Trophoblast cell (in vitro differentiated cells and primary cell): ENCODE measurements around the gene PRIMA1.

ENCODE experiments used
- DNase-seq, 2 donors: peaks; one replicate each; pipeline ENCODE4 v3.0.0-alpha.2; 2016
- H2AFZ ChIP-seq: 2 replicates; pipeline ENCODE4 v1.6.1; 2013; ENCODE audit warnings: low read length, moderate library complexity, mild to moderate bottlenecking; ENCODE audit not compliant: insufficient read depth, poor library complexity
- H2AK5ac ChIP-seq: 2 replicates; pipeline ENCODE4 v1.6.1; 2013; ENCODE audit warnings: mild to moderate bottlenecking, low read length
- H2BK120ac ChIP-seq: 2 replicates; pipeline ENCODE4 v1.6.1; 2013; ENCODE audit warnings: low read length, mild to moderate bottlenecking, moderate library complexity; ENCODE audit not compliant: insufficient read depth, poor library complexity
- H2BK12ac ChIP-seq: 2 replicates; pipeline ENCODE4 v1.6.1; 2013; ENCODE audit warnings: mild to moderate bottlenecking, low read length, moderate library complexity
- H2BK5ac ChIP-seq: 2 replicates; pipeline ENCODE4 v1.6.1; 2013; ENCODE audit warnings: low read length, low read depth, moderate library complexity, mild to moderate bottlenecking; ENCODE audit not compliant: poor library complexity
- H3K14ac ChIP-seq: 2 replicates; pipeline ENCODE4 v1.6.1; 2013; ENCODE audit warnings: mild to moderate bottlenecking, low read length
- H3K18ac ChIP-seq: 2 replicates; pipeline ENCODE4 v1.6.1; 2013; ENCODE audit warnings: mild to moderate bottlenecking, low read length
- H3K23ac ChIP-seq: 2 replicates; pipeline ENCODE4 v1.6.1; 2013; ENCODE audit warnings: low read length
- H3K27ac ChIP-seq: 2 replicates; pipeline ENCODE4 v1.5.1; 2013; ENCODE audit warnings: low read depth, mild to moderate bottlenecking, inconsistent platforms, low read length, moderate library complexity
- H3K27me3 ChIP-seq: 2 replicates; pipeline ENCODE4 v1.6.1; 2013; ENCODE audit warnings: inconsistent platforms, mild to moderate bottlenecking, low read length, moderate library complexity; ENCODE audit not compliant: insufficient read depth
- H3K36me3 ChIP-seq, 2 experiments: 1 replicate in 1 of 2; 2 replicates in 1 of 2; pipeline ENCODE4 v1.6.1; 2013; ENCODE audit warnings: low read length in 2 of 2, mild to moderate bottlenecking in 2 of 2, moderate library complexity in 1 of 2; ENCODE audit not compliant: insufficient read depth in 2 of 2, control insufficient read depth in 1 of 2
- H3K4ac ChIP-seq: 2 replicates; pipeline ENCODE4 v1.6.1; 2013; ENCODE audit warnings: low read depth, mild to moderate bottlenecking, low read length, moderate library complexity
- H3K4me1 ChIP-seq, 2 experiments: 1 replicate in 1 of 2; 2 replicates in 1 of 2; pipeline ENCODE4 v1.6.1; 2013; ENCODE audit warnings: low read length in 2 of 2, mild to moderate bottlenecking in 2 of 2, moderate library complexity in 1 of 2; ENCODE audit not compliant: insufficient read depth in 2 of 2, control insufficient read depth in 1 of 2
- H3K4me2 ChIP-seq: 2 replicates; pipeline ENCODE4 v1.6.1; 2013; ENCODE audit warnings: inconsistent platforms, mild to moderate bottlenecking, low read length, moderate library complexity
- H3K4me3 ChIP-seq: 2 replicates; pipeline ENCODE4 v1.5.1; 2013; ENCODE audit warnings: mild to moderate bottlenecking, low read depth, low read length, inconsistent platforms
- H3K79me1 ChIP-seq: one replicate; pipeline ENCODE4 v1.6.1; 2013; ENCODE audit warnings: low read length
- H3K79me2 ChIP-seq: 2 replicates; pipeline ENCODE4 v1.6.1; 2013; ENCODE audit warnings: low read length, mild to moderate bottlenecking; ENCODE audit not compliant: control insufficient read depth, insufficient read depth, poor library complexity
- H3K9ac ChIP-seq: 2 replicates; pipeline ENCODE4 v1.6.1; 2013; ENCODE audit warnings: mild to moderate bottlenecking, low read length
- H3K9me3 ChIP-seq: 2 replicates; pipeline ENCODE4 v1.6.1; 2013; ENCODE audit warnings: low read depth, mild to moderate bottlenecking, control low read depth, inconsistent platforms, low read length; ENCODE audit not compliant: insufficient read depth
- H4K12ac ChIP-seq: 2 replicates; pipeline ENCODE4 v1.6.1; 2013; ENCODE audit warnings: low read depth, mild to moderate bottlenecking, low read length, moderate library complexity
- H4K8ac ChIP-seq: 2 replicates; pipeline ENCODE4 v1.6.1; 2013; ENCODE audit warnings: low read depth, mild to moderate bottlenecking, low read length, moderate library complexity
- H4K91ac ChIP-seq: one replicate; pipeline ENCODE4 v1.6.1; 2013; ENCODE audit warnings: low read depth, mild to moderate bottlenecking, low read length, moderate library complexity
- WGBS: extraction: QIAGEN DNeasy Blood & Tissue Kit; methylation state at CpG from one replicate; pipeline ENCODE4 v1.1.7; 2013; ENCODE audit warnings: missing lambda C conversion rate; ENCODE audit not compliant: insufficient read length, insufficient coverage; ENCODE audit errors: extremely low coverage; 5-methylcytosine and 5-hydroxymethylcytosine counted together

PRIMA1 gene

DNA sequence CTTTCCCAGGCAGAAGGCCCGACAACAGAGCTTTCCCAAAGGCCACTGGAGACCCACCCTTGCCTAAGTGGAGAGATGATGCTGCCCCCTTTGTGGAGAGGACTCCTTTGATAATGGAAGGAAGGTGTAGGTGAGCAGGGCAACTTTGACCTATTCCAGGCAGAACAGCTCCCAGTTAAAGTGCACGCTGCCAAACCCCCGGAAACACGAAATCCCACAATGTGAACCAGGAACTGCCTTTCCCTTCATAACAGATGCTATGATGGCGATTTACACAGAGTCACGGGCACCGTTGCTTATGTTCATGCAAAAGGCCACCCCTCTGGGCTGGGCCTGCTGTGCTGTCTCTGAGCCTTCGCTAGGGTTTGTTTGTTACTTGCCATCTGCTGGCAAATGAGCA is 34.6 kb downstream of the PRIMA1 start:
- H4K91ac ChIP-seq, result no peak overlapping the region
- H3K14ac ChIP-seq, result no peak overlapping the region
- H3K23ac ChIP-seq, result no peak overlapping the region
- no peak overlapping the region for H3K4me2 ChIP-seq
- no peak overlapping the region for H2BK12ac ChIP-seq
- H3K9me3 ChIP-seq, result no peaks in the 10 kb centered on the region
- WGBS, result no CpG with 5 or more reads among the region's 8 CpGs
- no peak overlapping the region for H2BK120ac ChIP-seq
- no peak overlapping the region for H3K4ac ChIP-seq
- no peaks in the 10 kb centered on the region for H3K79me2 ChIP-seq
- no peak overlapping the region for H3K9ac ChIP-seq
- no peak overlapping the region for H2AK5ac ChIP-seq
- DNase-seq, result no peak
- no peak overlapping the region for H3K4me3 ChIP-seq
- no peaks in the 10 kb centered on the region for H3K36me3 ChIP-seq
- H3K79me1 ChIP-seq, result no peaks in the 10 kb centered on the region
- H2BK5ac ChIP-seq, result no peak overlapping the region
- H2AFZ ChIP-seq, result no peak overlapping the region
- no peaks in the 10 kb centered on the region for H3K27me3 ChIP-seq
- no peak overlapping the region for H4K8ac ChIP-seq
- H3K4me1 ChIP-seq, result peaks cover 0 to 2% of the 10 kb centered on the region in 2 experiments
- H4K12ac ChIP-seq, result no peak overlapping the region
- no peak overlapping the region for H3K18ac ChIP-seq
- no peak overlapping the region for H3K27ac ChIP-seq

- Histone ChIP-seq H2BK120ac (no peak overlapping the region), H3K4me2 (no peak overlapping the region), H2AK5ac (no peak overlapping the region), H3K36me3 (no peaks in the 10 kb centered on the region), H2BK5ac (no peak overlapping the region), H4K8ac (no peak overlapping the region), H3K18ac (no peak overlapping the region), H3K4ac (no peak overlapping the region), H3K79me1 (no peaks in the 10 kb centered on the region), H3K23ac (no peak overlapping the region), H2BK12ac (no peak overlapping the region), H3K9ac (no peak overlapping the region), H3K9me3 (no peaks in the 10 kb centered on the region), H3K4me3 (no peak overlapping the region), H4K12ac (no peak overlapping the region), H3K27me3 (no peaks in the 10 kb centered on the region), H4K91ac (no peak overlapping the region), H2AFZ (no peak overlapping the region), H3K27ac (no peak overlapping the region), H3K79me2 (no peaks in the 10 kb centered on the region), H3K14ac (no peak overlapping the region), H3K4me1 (peaks cover 4 to 6% of the 10 kb centered on the region in 2 experiments)
- WGBS, result no CpG with 5 or more reads among the region's 4 CpGs
- DNase-seq, result no peak
These were observed 35.2 kb downstream of the PRIMA1 start for GRCh38 chr14:93752980-93753561.

DNA sequence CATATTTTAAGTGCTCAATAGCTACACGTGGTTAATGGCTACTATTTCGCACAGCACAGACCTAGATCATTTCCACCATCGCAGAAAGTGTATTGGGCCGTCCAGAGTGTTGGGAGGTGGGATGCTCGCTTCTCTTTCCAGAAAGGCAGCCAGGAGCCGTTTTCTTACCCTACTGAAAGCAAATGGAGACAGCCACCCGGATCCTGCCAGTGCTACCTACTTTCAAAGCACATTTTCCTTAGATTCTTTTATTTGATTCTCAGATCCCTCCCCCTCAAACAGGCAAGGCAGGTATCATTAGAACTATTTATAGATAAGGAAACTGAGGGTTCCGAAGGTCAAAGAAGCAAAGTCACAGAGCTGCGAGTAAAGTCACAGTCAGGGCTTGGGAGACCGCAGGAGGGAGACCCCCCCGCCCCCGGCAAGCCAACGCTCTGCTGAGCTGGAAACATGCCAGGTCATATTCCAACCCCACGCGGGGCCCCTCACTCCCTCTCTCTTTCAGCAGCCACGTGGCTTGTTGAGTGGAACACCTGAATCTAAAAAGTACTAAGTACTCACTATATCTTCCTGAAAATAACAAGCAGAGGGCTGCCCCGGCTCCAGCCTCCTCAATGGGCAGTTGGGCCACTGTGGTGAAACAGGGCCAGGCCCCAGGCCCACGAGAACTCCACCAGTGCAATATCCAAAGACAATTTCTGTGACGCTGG is 36.2 kb downstream of the PRIMA1 start:
- no peaks in the 10 kb centered on the region for H3K36me3 ChIP-seq
- no CpG with 5 or more reads among the region's 19 CpGs for WGBS
- no peak overlapping the region for H3K14ac ChIP-seq
- no peak overlapping the region for H3K4me2 ChIP-seq
- no peak overlapping the region for H3K27ac ChIP-seq
- no peak overlapping the region for H4K12ac ChIP-seq
- H3K79me2 ChIP-seq, result no peaks in the 10 kb centered on the region
- H2BK12ac ChIP-seq, result no peak overlapping the region
- no peak overlapping the region for H2AFZ ChIP-seq
- no peak overlapping the region for H3K4me3 ChIP-seq
- no peaks in the 10 kb centered on the region for H3K9me3 ChIP-seq
- H3K23ac ChIP-seq, result no peak overlapping the region
- no peak for DNase-seq
- no peak overlapping the region for H4K8ac ChIP-seq
- H2AK5ac ChIP-seq, result no peak overlapping the region
- peak overlapping the region; percentile 7 for H2BK120ac ChIP-seq
- H3K4ac ChIP-seq, result no peak overlapping the region
- no peak overlapping the region for H4K91ac ChIP-seq
- no peaks in the 10 kb centered on the region for H3K27me3 ChIP-seq
- H3K4me1 ChIP-seq, result peaks cover 13 to 16% of the 10 kb centered on the region in 2 experiments
- no peak overlapping the region for H3K9ac ChIP-seq
- H2BK5ac ChIP-seq, result no peak overlapping the region
- no peak overlapping the region for H3K18ac ChIP-seq
- H3K79me1 ChIP-seq, result peaks cover 2% of the 10 kb centered on the region

- Histone ChIP-seq H3K4me2 (no peak overlapping the region), H3K9ac (no peak overlapping the region), H3K36me3 (no peaks in the 10 kb centered on the region), H2BK5ac (no peak overlapping the region), H2BK12ac (no peak overlapping the region), H3K14ac (no peak overlapping the region), H3K79me1 (peaks cover 2% of the 10 kb centered on the region), H4K91ac (no peak overlapping the region), H2BK120ac (no peak overlapping the region), H3K27me3 (no peaks in the 10 kb centered on the region), H3K23ac (no peak overlapping the region), H3K4ac (no peak overlapping the region), H3K18ac (no peak overlapping the region), H3K4me3 (no peak overlapping the region), H2AFZ (no peak overlapping the region), H2AK5ac (no peak overlapping the region), H4K12ac (no peak overlapping the region), H3K79me2 (no peaks in the 10 kb centered on the region), H3K4me1 (peaks cover 18 to 28% of the 10 kb centered on the region in 2 experiments), H3K27ac (no peak overlapping the region), H3K9me3 (no peaks in the 10 kb centered on the region), H4K8ac (no peak overlapping the region)
- DNase-seq, result no peak
- no CpG with 5 or more reads among the region's 8 CpGs for WGBS
These were observed 39.2 kb downstream of the PRIMA1 start for GRCh38 chr14:93749076-93749420.
